GM12801 (cell line): ENCODE data around the gene PRKCB.

Experiments
- CTCF ChIP-seq: IDR thresholded peaks from one replicate; pipeline ENCODE4 v1.5.1; 2011; ENCODE audit warnings: control low read depth; ENCODE audit not compliant: insufficient read length; ENCODE audit errors: extremely low read depth

Gene PRKCB

GRCh38 chr16:23922406-23922805, 86.6 kb downstream of the PRKCB start:
- no peak for TF ChIP-seq CTCF

- TF ChIP-seq CTCF = no peak
Measured at GRCh38 chr16:23924128-23924527, 88.3 kb downstream of the PRKCB start.

GRCh38 chr16:23927796-23928195, 92.0 kb downstream of the PRKCB start:
- TF ChIP-seq CTCF = no peak

GRCh38 chr16:23929237-23929636, 93.5 kb downstream of the PRKCB start:
- no peak for TF ChIP-seq CTCF

- no peak for TF ChIP-seq CTCF
Measured at GRCh38 chr16:23929856-23930255, 94.1 kb downstream of the PRKCB start.

- no peak for TF ChIP-seq CTCF
Measured at GRCh38 chr16:23930791-23931190, 95.0 kb downstream of the PRKCB start.

GRCh38 chr16:23931199-23931598, 95.4 kb downstream of the PRKCB start:
- no peak for TF ChIP-seq CTCF
